ENCODE measurements around the gene PTGES. TPM values are rescaled to one million over a fixed set of nuclear protein-coding genes. Genes with fewer than 3 reads are reported as not detected.
A peak's percentile ranks its signal among the peaks of the same experiment; 100 is the strongest.
"Not testable (repeated sequence)": the region's sequence is repeated elsewhere in the genome, so short reads cannot be mapped to it uniquely, and the experiment has no call there.

PTGES gene
- total RNA-seq, 1 donor from 2014 or later, result 29.1 TPM

- Mint-ChIP-seq H3K36me3 (no peaks in the 10 kb centered on the region), H3K27me3 (no peaks in the 10 kb centered on the region), H3K4me1 (ENCODE audit: unreplicated experiment) (peaks cover 16% of the 10 kb centered on the region), H3K27ac (no peak overlapping the region), H3K9me3 (no peaks in the 10 kb centered on the region), H3K4me3 (no peak overlapping the region)
- TF ChIP-seq, protein P1, sequence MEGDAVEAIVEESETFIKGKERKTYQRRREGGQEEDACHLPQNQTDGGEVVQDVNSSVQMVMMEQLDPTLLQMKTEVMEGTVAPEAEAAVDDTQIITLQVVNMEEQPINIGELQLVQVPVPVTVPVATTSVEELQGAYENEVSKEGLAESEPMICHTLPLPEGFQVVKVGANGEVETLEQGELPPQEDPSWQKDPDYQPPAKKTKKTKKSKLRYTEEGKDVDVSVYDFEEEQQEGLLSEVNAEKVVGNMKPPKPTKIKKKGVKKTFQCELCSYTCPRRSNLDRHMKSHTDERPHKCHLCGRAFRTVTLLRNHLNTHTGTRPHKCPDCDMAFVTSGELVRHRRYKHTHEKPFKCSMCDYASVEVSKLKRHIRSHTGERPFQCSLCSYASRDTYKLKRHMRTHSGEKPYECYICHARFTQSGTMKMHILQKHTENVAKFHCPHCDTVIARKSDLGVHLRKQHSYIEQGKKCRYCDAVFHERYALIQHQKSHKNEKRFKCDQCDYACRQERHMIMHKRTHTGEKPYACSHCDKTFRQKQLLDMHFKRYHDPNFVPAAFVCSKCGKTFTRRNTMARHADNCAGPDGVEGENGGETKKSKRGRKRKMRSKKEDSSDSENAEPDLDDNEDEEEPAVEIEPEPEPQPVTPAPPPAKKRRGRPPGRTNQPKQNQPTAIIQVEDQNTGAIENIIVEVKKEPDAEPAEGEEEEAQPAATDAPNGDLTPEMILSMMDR (conservative IDR thresholded peaks at IDR 0.05), result no peak
- DNase-seq (ENCODE audit: extremely low spot score, unreplicated experiment), result no peak
These were observed 25.6 kb upstream of the PTGES start for GRCh38 chr9:129778469-129778868.

DNA sequence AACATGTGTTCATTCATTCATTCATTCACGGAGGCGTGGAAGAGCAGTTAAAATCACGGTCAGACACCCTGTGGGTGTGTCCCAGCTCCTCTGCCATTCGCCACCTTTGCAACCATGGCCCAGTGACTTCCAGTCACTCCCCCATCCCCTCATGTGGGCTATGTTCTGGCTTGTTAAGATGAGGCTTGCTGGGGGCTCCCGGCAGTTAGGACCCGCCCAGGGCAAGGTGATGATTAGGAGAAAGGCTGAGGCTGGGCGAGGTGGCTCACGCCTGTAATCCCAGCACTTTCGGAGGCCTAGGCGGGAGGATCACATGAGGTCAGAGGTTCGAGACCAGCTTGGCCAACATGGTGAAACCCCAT is 24.9 kb upstream of the PTGES start:
- TF ChIP-seq, protein P1 (conservative IDR thresholded peaks at IDR 0.05), result no peak
- no peak for DNase-seq (ENCODE audit: extremely low spot score, unreplicated experiment)
- Mint-ChIP-seq H3K4me1 (ENCODE audit: unreplicated experiment) (peaks cover 15% of the 10 kb centered on the region), H3K27ac (peak overlapping the region; percentile 53), H3K9me3 (no peaks in the 10 kb centered on the region), H3K36me3 (no peaks in the 10 kb centered on the region), H3K27me3 (no peaks in the 10 kb centered on the region), H3K4me3 (no peak overlapping the region)

GRCh38 chr9:129776938-129777768 is 24.3 kb upstream of the PTGES start:
- Mint-ChIP-seq H3K27ac (peak overlapping the region; percentile 53), H3K9me3 (no peaks in the 10 kb centered on the region), H3K4me3 (no peak overlapping the region)

DNA sequence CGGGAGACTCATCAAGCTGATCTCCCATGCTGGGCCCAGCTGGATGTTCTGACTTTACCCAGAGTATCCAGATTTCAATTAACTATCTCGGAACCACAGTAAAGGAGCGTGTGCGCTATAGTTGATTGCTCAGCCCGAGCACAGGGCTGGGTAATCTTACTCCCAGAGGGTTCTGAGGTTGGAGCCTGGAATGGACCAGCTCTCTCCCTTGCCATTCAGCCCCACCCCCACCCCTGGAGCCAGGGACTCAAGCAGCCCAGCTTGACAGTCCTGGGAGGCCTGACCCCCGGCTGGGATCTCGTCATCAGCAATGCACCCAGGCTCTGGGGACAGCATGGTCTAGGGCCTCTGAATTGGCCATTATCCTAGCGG is 23.7 kb upstream of the PTGES start:
- no peaks in the 10 kb centered on the region for H3K27me3 Mint-ChIP-seq
- no peaks in the 10 kb centered on the region for H3K9me3 Mint-ChIP-seq
- H3K4me3 Mint-ChIP-seq, result no peak overlapping the region
- H3K4me1 Mint-ChIP-seq (ENCODE audit: unreplicated experiment), result peaks cover 15% of the 10 kb centered on the region
- H3K36me3 Mint-ChIP-seq, result no peaks in the 10 kb centered on the region
- no peak for DNase-seq (ENCODE audit: extremely low spot score, unreplicated experiment)
- H3K27ac Mint-ChIP-seq, result no peak overlapping the region
- TF ChIP-seq, protein P1 (conservative IDR thresholded peaks at IDR 0.05), result no peak

More at GRCh38 chr9:129776938-129777768, 24.3 kb upstream of the PTGES start:
- Mint-ChIP-seq H3K4me1 (ENCODE audit: unreplicated experiment) (peaks cover 15% of the 10 kb centered on the region), H3K36me3 (no peaks in the 10 kb centered on the region), H3K27me3 (no peaks in the 10 kb centered on the region)
- TF ChIP-seq, protein P1 (conservative IDR thresholded peaks at IDR 0.05), result no peak
- DNase-seq (ENCODE audit: extremely low spot score, unreplicated experiment), result no peak

- not testable (repeated sequence) for H3K36me3 Mint-ChIP-seq; H3K27ac Mint-ChIP-seq; H3K4me3 Mint-ChIP-seq; DNase-seq (ENCODE audit: extremely low spot score, unreplicated experiment); H3K27me3 Mint-ChIP-seq; H3K9me3 Mint-ChIP-seq
- peaks cover 15% of the 10 kb centered on the region for H3K4me1 Mint-ChIP-seq (ENCODE audit: unreplicated experiment)
These were observed 23.3 kb upstream of the PTGES start for GRCh38 chr9:129776096-129776495.

DNA sequence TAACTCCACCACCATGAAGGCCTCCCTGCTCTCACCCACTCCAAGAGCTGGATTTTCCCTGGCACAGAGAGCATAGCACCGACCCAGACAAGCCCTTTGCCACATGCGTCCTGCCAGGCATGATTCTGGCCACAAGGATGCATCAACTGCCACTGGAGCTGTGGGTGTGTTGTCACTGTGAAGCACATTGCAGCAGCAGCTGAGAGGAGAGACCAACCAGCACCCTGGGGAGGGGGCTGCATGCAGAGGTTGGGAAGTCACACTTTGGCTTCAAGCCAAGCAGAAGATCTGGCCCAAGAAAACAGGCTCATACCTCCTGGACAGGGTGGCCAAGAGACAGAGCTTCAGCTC is 22.6 kb upstream of the PTGES start:
- Mint-ChIP-seq H3K4me1 (ENCODE audit: unreplicated experiment) (peaks cover 15% of the 10 kb centered on the region), H3K4me3 (no peak overlapping the region), H3K9me3 (no peaks in the 10 kb centered on the region), H3K27me3 (no peaks in the 10 kb centered on the region), H3K27ac (no peak overlapping the region), H3K36me3 (no peaks in the 10 kb centered on the region)
- TF ChIP-seq, protein P1 (conservative IDR thresholded peaks at IDR 0.05), result no peak
- no peak for DNase-seq (ENCODE audit: extremely low spot score, unreplicated experiment)

All from type B pancreatic cell (in vitro differentiated cells).